ENCODE measurements around the gene SV2B.
"Not testable (repeated sequence)": the region's sequence is repeated elsewhere in the genome, so short reads cannot be mapped to it uniquely, and the experiment has no call there.

Gene SV2B

GRCh38 chr15:91070872-91071271 is 29.2 kb upstream of the SV2B start:
- Histone ChIP-seq H3K4me1 (ENCODE audit: control insufficient read depth, insufficient read depth, low read length) (no peaks in the 10 kb centered on the region), H3K4me3 (ENCODE audit: low read length) (no peak overlapping the region), H3K27ac (ENCODE audit: low read length) (no peak overlapping the region), H3K36me3 (ENCODE audit: control insufficient read depth, insufficient read depth, low read length) (no peaks in the 10 kb centered on the region), H3K27me3 (ENCODE audit: control insufficient read depth, insufficient read depth, low read length) (no peaks in the 10 kb centered on the region), H3K9me3 (ENCODE audit: control insufficient read depth, insufficient read depth, low read length) (no peaks in the 10 kb centered on the region)
- no CpG with 5 or more reads among the region's 8 CpGs for WGBS (ENCODE audit: insufficient coverage, insufficient read length)
- no peak for DNase-seq (ENCODE audit: low read depth, low spot score)

DNA sequence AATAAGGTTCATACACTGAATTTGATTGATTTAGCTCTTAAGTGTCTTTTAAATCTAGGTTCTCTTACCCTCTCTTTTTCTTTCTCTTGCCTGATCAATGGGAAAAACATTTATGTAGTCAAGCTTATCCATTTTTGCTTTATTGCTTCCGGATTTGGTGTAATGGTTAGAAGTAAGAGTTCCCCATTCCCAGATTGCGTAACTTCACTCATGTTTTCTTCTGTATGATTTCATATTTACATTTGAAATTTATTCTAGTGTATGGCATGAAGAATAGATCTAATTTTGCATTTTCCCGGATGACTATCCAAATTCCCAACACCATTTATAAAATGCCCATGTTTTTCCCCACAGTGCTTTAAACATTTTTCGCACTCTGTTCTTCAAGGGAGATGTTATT is 27.9 kb upstream of the SV2B start:
- Histone ChIP-seq H3K27ac (ENCODE audit: low read length) (no peak overlapping the region), H3K9me3 (ENCODE audit: control insufficient read depth, insufficient read depth, low read length) (no peaks in the 10 kb centered on the region), H3K4me3 (ENCODE audit: low read length) (no peak overlapping the region), H3K27me3 (ENCODE audit: control insufficient read depth, insufficient read depth, low read length) (no peaks in the 10 kb centered on the region), H3K36me3 (ENCODE audit: control insufficient read depth, insufficient read depth, low read length) (no peaks in the 10 kb centered on the region), H3K4me1 (ENCODE audit: control insufficient read depth, insufficient read depth, low read length) (no peaks in the 10 kb centered on the region)
- DNase-seq (ENCODE audit: low read depth, low spot score), result no peak
- no CpG with 5 or more reads among the region's 4 CpGs for WGBS (ENCODE audit: insufficient coverage, insufficient read length)

- Histone ChIP-seq H3K4me1 (ENCODE audit: control insufficient read depth, insufficient read depth, low read length) (no peaks in the 10 kb centered on the region), H3K9me3 (ENCODE audit: control insufficient read depth, insufficient read depth, low read length) (no peaks in the 10 kb centered on the region), H3K4me3 (ENCODE audit: low read length) (no peak overlapping the region), H3K27ac (ENCODE audit: low read length) (no peak overlapping the region), H3K36me3 (ENCODE audit: control insufficient read depth, insufficient read depth, low read length) (no peaks in the 10 kb centered on the region), H3K27me3 (ENCODE audit: control insufficient read depth, insufficient read depth, low read length) (no peaks in the 10 kb centered on the region)
- DNase-seq (ENCODE audit: low read depth, low spot score), result no peak
- WGBS (ENCODE audit: insufficient coverage, insufficient read length), result no CpG with 5 or more reads among the region's 2 CpGs
These were observed 27.0 kb upstream of the SV2B start for GRCh38 chr15:91073077-91073476.

DNA sequence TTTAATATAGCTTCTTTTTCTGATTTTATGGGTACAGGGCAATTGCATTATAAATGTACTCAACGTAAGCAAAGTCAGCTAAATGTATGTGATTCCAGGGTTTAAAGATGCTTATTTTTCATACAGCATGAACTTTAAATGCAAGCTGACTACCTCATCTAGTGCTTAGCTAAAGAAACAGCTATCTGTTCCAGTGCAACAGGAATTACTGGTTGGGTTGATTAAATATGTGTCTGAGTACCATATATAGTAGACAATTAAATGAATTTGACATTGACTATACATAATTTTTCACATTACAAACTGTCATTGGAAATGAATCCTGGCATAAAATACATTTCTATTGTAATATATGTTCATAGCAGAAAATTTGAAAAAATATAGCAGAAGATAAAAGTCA is 26.3 kb upstream of the SV2B start:
- no CpG with 5 or more reads among the region's 1 CpG for WGBS (ENCODE audit: insufficient coverage, insufficient read length)
- Histone ChIP-seq H3K4me1 (ENCODE audit: control insufficient read depth, insufficient read depth, low read length) (no peaks in the 10 kb centered on the region), H3K27me3 (ENCODE audit: control insufficient read depth, insufficient read depth, low read length) (no peaks in the 10 kb centered on the region), H3K4me3 (ENCODE audit: low read length) (no peak overlapping the region), H3K9me3 (ENCODE audit: control insufficient read depth, insufficient read depth, low read length) (no peaks in the 10 kb centered on the region), H3K36me3 (ENCODE audit: control insufficient read depth, insufficient read depth, low read length) (no peaks in the 10 kb centered on the region), H3K27ac (ENCODE audit: low read length) (no peak overlapping the region)
- DNase-seq (ENCODE audit: low read depth, low spot score), result no peak

GRCh38 chr15:91075739-91076138 is 24.3 kb upstream of the SV2B start:
- H3K27me3 ChIP-seq (ENCODE audit: control insufficient read depth, insufficient read depth, low read length), result no peaks in the 10 kb centered on the region
- no peaks in the 10 kb centered on the region for H3K36me3 ChIP-seq (ENCODE audit: control insufficient read depth, insufficient read depth, low read length)
- H3K4me3 ChIP-seq (ENCODE audit: low read length), result no peak overlapping the region
- no peaks in the 10 kb centered on the region for H3K9me3 ChIP-seq (ENCODE audit: control insufficient read depth, insufficient read depth, low read length)
- H3K27ac ChIP-seq (ENCODE audit: low read length), result no peak overlapping the region
- DNase-seq (ENCODE audit: low read depth, low spot score), result no peak
- no peaks in the 10 kb centered on the region for H3K4me1 ChIP-seq (ENCODE audit: control insufficient read depth, insufficient read depth, low read length)
- WGBS (ENCODE audit: insufficient coverage, insufficient read length), result no CpG with 5 or more reads among the region's 1 CpG

GRCh38 chr15:91077029-91077428 is 23.0 kb upstream of the SV2B start:
- DNase-seq (ENCODE audit: low read depth, low spot score), result no peak
- no peaks in the 10 kb centered on the region for H3K36me3 ChIP-seq (ENCODE audit: control insufficient read depth, insufficient read depth, low read length)
- no peak overlapping the region for H3K4me3 ChIP-seq (ENCODE audit: low read length)
- no peaks in the 10 kb centered on the region for H3K27me3 ChIP-seq (ENCODE audit: control insufficient read depth, insufficient read depth, low read length)
- H3K27ac ChIP-seq (ENCODE audit: low read length), result no peak overlapping the region
- no peaks in the 10 kb centered on the region for H3K4me1 ChIP-seq (ENCODE audit: control insufficient read depth, insufficient read depth, low read length)
- H3K9me3 ChIP-seq (ENCODE audit: control insufficient read depth, insufficient read depth, low read length), result no peaks in the 10 kb centered on the region

- no CpG with 5 or more reads among the region's 4 CpGs for WGBS (ENCODE audit: insufficient coverage, insufficient read length)
- not testable (repeated sequence) for DNase-seq (ENCODE audit: low read depth, low spot score); H3K27ac ChIP-seq (ENCODE audit: low read length); H3K27me3 ChIP-seq (ENCODE audit: control insufficient read depth, insufficient read depth, low read length); H3K4me1 ChIP-seq (ENCODE audit: control insufficient read depth, insufficient read depth, low read length); H3K36me3 ChIP-seq (ENCODE audit: control insufficient read depth, insufficient read depth, low read length); H3K9me3 ChIP-seq (ENCODE audit: control insufficient read depth, insufficient read depth, low read length); H3K4me3 ChIP-seq (ENCODE audit: low read length)
These were observed 6.2 kb upstream of the SV2B start for GRCh38 chr15:91093866-91094265.

- Histone ChIP-seq H3K36me3 (ENCODE audit: control insufficient read depth, insufficient read depth, low read length) (no peaks in the 10 kb centered on the region), H3K4me1 (ENCODE audit: control insufficient read depth, insufficient read depth, low read length) (0 out of 2 replicates have a peak, but pooled peaks cover 2% of the 10 kb centered on the region), H3K27ac (ENCODE audit: low read length) (no peak overlapping the region), H3K27me3 (ENCODE audit: control insufficient read depth, insufficient read depth, low read length) (peaks cover 35% of the 10 kb centered on the region), H3K9me3 (ENCODE audit: control insufficient read depth, insufficient read depth, low read length) (no peaks in the 10 kb centered on the region), H3K4me3 (ENCODE audit: low read length) (no peak overlapping the region)
- no CpG with 5 or more reads among the region's 6 CpGs for WGBS (ENCODE audit: insufficient coverage, insufficient read length)
- no peak for DNase-seq (ENCODE audit: low read depth, low spot score)
These were observed 1.6 kb upstream of the SV2B start for GRCh38 chr15:91098451-91098850.

DNA sequence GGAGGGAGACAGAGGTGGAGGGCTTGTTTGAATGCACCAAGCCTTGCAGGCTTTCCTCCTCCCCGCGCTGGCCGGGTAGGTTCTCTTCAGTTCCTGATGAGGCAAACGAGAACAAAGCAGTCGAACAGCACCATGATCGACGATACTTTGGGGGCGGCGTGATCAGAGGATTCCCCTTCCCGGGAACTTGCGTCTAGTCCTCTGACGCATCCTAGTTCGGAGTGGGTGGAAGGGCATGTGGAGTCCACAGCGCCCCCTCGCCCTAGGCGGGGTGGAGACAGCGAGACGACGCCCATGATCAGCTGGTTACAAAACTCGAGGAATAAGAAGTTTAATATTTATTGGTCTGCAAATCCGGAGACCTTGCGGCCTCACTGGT is 452 bp upstream of the SV2B start:
- DNase-seq (ENCODE audit: low read depth, low spot score), result no peak
- no CpG with 5 or more reads among the region's 22 CpGs for WGBS (ENCODE audit: insufficient coverage, insufficient read length)
- H3K4me1 ChIP-seq (ENCODE audit: control insufficient read depth, insufficient read depth, low read length), result 0 out of 2 replicates have a peak, but pooled peaks cover 2% of the 10 kb centered on the region
- no peaks in the 10 kb centered on the region for H3K9me3 ChIP-seq (ENCODE audit: control insufficient read depth, insufficient read depth, low read length)
- peaks cover 35% of the 10 kb centered on the region for H3K27me3 ChIP-seq (ENCODE audit: control insufficient read depth, insufficient read depth, low read length)
- no peaks in the 10 kb centered on the region for H3K36me3 ChIP-seq (ENCODE audit: control insufficient read depth, insufficient read depth, low read length)
- peak overlapping the region; percentile 38; the same call in 1 of the 2 replicates for H3K4me3 ChIP-seq (ENCODE audit: low read length)
- no peak overlapping the region for H3K27ac ChIP-seq (ENCODE audit: low read length)

DNA sequence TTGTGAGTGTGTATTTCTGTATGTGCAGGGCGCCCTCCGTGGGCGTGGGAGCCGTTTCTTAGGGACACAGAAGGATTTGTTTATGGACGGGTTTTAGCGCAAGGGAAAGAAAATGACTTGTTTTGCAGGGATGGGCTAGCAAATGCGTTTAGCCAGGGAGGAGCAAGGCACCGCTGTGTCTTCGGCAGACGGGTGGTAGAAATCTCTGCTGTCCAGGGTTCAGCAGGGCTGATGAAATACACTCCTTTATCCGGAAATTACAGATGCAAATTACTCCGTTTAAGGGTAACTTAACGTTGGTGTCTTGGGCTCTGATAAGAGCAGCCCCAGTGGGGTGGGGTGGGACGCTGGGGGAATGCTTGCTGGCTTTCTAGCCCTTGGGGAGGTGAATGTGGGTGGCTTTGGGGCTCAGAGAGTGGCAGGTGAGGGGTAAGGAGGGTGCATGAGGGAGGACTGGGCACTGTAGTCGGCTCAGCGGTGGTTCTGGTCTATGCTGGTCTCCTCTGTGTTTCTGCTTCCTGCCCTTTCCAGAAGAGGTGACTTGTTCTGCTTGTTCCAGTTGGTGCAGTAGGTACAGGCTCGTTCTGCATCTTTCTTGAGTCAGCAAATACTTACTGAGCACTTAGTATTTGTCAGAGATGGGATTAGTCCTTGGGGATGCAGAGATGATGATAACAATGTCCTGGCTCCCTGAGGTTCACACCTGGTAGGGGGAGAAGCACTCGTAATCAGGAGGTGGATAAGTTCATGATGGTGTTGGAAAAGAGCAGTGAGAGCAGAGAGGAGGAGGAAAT is 954 bp downstream of the SV2B start:
- H3K4me1 ChIP-seq (ENCODE audit: control insufficient read depth, insufficient read depth, low read length), result 0 out of 2 replicates have a peak, but pooled peaks cover 2% of the 10 kb centered on the region
- no peaks in the 10 kb centered on the region for H3K36me3 ChIP-seq (ENCODE audit: control insufficient read depth, insufficient read depth, low read length)
- WGBS (ENCODE audit: insufficient coverage, insufficient read length), result no CpG with 5 or more reads among the region's 18 CpGs
- no peak for DNase-seq (ENCODE audit: low read depth, low spot score)
- peak overlapping the region; percentile 38; the same call in 1 of the 2 replicates for H3K4me3 ChIP-seq (ENCODE audit: low read length)
- no peaks in the 10 kb centered on the region for H3K9me3 ChIP-seq (ENCODE audit: control insufficient read depth, insufficient read depth, low read length)
- H3K27me3 ChIP-seq (ENCODE audit: control insufficient read depth, insufficient read depth, low read length), result peaks cover 35% of the 10 kb centered on the region
- H3K27ac ChIP-seq (ENCODE audit: low read length), result no peak overlapping the region

DNA sequence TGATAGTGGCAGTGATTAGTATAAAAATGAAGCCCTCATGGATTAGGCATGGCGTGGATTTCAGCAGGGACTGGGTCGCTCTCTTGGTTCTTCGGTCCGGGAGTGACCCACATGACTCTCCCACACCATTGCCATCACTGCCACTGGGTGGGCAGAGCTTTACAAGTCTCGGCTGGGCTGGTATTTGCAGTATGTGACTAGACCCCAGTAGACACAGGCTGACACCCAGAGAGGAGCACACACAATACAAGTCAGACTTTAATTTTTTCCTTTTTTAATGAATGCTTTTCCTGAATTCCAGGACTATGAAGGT is 1.5 kb downstream of the SV2B start:
- no peaks in the 10 kb centered on the region for H3K36me3 ChIP-seq (ENCODE audit: control insufficient read depth, insufficient read depth, low read length)
- no CpG with 5 or more reads among the region's 5 CpGs for WGBS (ENCODE audit: insufficient coverage, insufficient read length)
- 0 out of 2 replicates have a peak, but pooled peaks cover 2% of the 10 kb centered on the region for H3K4me1 ChIP-seq (ENCODE audit: control insufficient read depth, insufficient read depth, low read length)
- no peak overlapping the region for H3K27ac ChIP-seq (ENCODE audit: low read length)
- H3K9me3 ChIP-seq (ENCODE audit: control insufficient read depth, insufficient read depth, low read length), result no peaks in the 10 kb centered on the region
- DNase-seq (ENCODE audit: low read depth, low spot score), result no peak
- peaks cover 35% of the 10 kb centered on the region for H3K27me3 ChIP-seq (ENCODE audit: control insufficient read depth, insufficient read depth, low read length)
- no peak overlapping the region for H3K4me3 ChIP-seq (ENCODE audit: low read length)

All from iPS DF 6.9 (cell line).